K562 (cell line): ENCODE results near the gene KCNQ5. TPM values are rescaled to one million over a fixed set of nuclear protein-coding genes. Genes with fewer than 3 reads are reported as not detected.
A peak's percentile ranks its signal among the peaks of the same experiment; 100 is the strongest.

Experiments
- BRF2 ChIP-seq: IDR thresholded peaks from 3 replicates; pipeline ENCODE4 v1.6.1; 2011; ENCODE audit warnings: borderline replicate concordance, mild to moderate bottlenecking; ENCODE audit not compliant: insufficient read length, insufficient read depth
- ETV1 ChIP-seq: fragments of 450-650 bp; conservative IDR thresholded peaks from 2 replicates; pipeline ENCODE4 v1.6.1; 2016; ENCODE audit warnings: missing genetic modification characterization, control low read depth, low read depth, missing compliant biosample characterization
- MAX ChIP-seq: sonication (generic); formaldehyde crosslinking; IDR thresholded peaks from 2 replicates; pipeline ENCODE4 v1.9.0; 2022; ENCODE audit warnings: mild to moderate bottlenecking, missing genetic modification reagents
- RREB1 ChIP-seq: fragments of 250-450 bp; sonication (Bioruptor Pico); IDR thresholded peaks from 2 replicates; pipeline ENCODE4 v1.4.0; 2020
- SMARCA5 ChIP-seq: fragments of 450-650 bp; IDR thresholded peaks from 2 replicates; pipeline ENCODE4 v1.6.1; 2016
- TGIF2 ChIP-seq: sonication (generic); formaldehyde crosslinking; IDR thresholded peaks from 2 replicates; pipeline ENCODE4 v1.8.1; 2022; ENCODE audit warnings: mild to moderate bottlenecking, missing genetic modification reagents, moderate library complexity
- ZBTB40 ChIP-seq, 2 experiments: fragments of 450-650 bp in 1 of 2; sonication (generic) in 1 of 2; formaldehyde crosslinking in 1 of 2; IDR thresholded peaks; 2 replicates each; pipeline versions ENCODE4 v1.7.1 to v1.9.0; 2016 to 2022; ENCODE audit warnings: inconsistent platforms in 1 of 2, mild to moderate bottlenecking in 1 of 2, missing genetic modification reagents in 1 of 2
- ZNF3 ChIP-seq: fragments of 250-450 bp; sonication (Bioruptor Pico); IDR thresholded peaks from 2 replicates; pipeline ENCODE4 v1.5.0; 2021; ENCODE audit warnings: mild to moderate bottlenecking, moderate library complexity
- ZNF507 ChIP-seq: conservative IDR thresholded peaks from 2 replicates; pipeline ENCODE4 v1.6.1; 2017; ENCODE audit warnings: missing genetic modification characterization, missing compliant biosample characterization
- ZNF586 ChIP-seq: fragments of 450-650 bp; formaldehyde crosslinking; conservative IDR thresholded peaks from 2 replicates; pipeline ENCODE4 v1.4.0; 2020; ENCODE audit warnings: mild to moderate bottlenecking, moderate library complexity
- polyA plus RNA-seq, 8 experiments: library from polyadenylated mRNA; depleted of rRNA in 4 of 8; stranded (reverse) in 5 of 8; unstranded in 3 of 8; fragments of >200 nt; fragmentation: Nextera tagmentation in 2 of 8; fragmentation: Illumina TruSeq in 1 of 8; extraction: Ambion mirVana in 2 of 8; extraction: Trizol in 1 of 8; gene quantifications; 2 replicates each; pipeline versions ENCODE4 v1.2.1 to v1.2.3, GENCODE V29; 2011 to 2014; ENCODE audit warnings: inconsistent platforms in 1 of 8, missing spikeins in 1 of 8
- total RNA-seq, 7 experiments: library from RNA; depleted of rRNA in 6 of 7; stranded (reverse); fragments of >200 nt in 6 of 7; fragmentation: Illumina TruSeq in 2 of 7; extraction: Trizol in 2 of 7; gene quantifications; 2 replicates each; pipeline versions ENCODE4 v1.2.1 to v1.2.3, GENCODE V29; 2011 to 2021; ENCODE audit warnings: low replicate concordance in 1 of 7

Gene KCNQ5
- total and polyA plus RNA-seq, 9 of the 15 experiments (the other 6 are each of a cell fraction or from before 2014, with no cell fraction given): 0.31 to 5.9 (median 2.6) TPM

- no peak for TF ChIP-seq ZBTB40 (IDR thresholded peaks at IDR 0.05)
- no peak for TF ChIP-seq ZBTB40 (CRISPR knock-in tag; IDR thresholded peaks at IDR 0.05)
- no peak for TF ChIP-seq ZNF507 (tag)
- TF ChIP-seq SMARCA5: no peak
- TF ChIP-seq ZNF3 (CRISPR knock-in tag): no peak
- TF ChIP-seq MAX (CRISPR knock-in tag): no peak
- no peak for TF ChIP-seq RREB1 (CRISPR knock-in tag)
- TF ChIP-seq ETV1: peak; percentile 65; the same call in 1 of the 2 replicates
- no peak for TF ChIP-seq BRF2
- TF ChIP-seq ZNF586: no peak
- TF ChIP-seq TGIF2: no peak
Measured at GRCh38 chr6:72580281-72580940, 41.5 kb upstream of the KCNQ5 start (continued).
